ENCODE results near the gene NCK2.

NCK2 gene

GRCh38 chr2:105779394-105779793 lies 34.7 kb downstream of the NCK2 start:
- no peak overlapping the region for H2AK5ac ChIP-seq (ENCODE audit: low read length, severe bottlenecking)
- H4K91ac ChIP-seq (ENCODE audit: low read length), result no peak overlapping the region
- H4K8ac ChIP-seq (ENCODE audit: low read length), result no peak overlapping the region
- H3K4me2 ChIP-seq (ENCODE audit: low read length, poor library complexity, severe bottlenecking), result no peak overlapping the region
- WGBS, result 96% methylated on average over 1 of the region's 5 CpGs
- no peak overlapping the region for H3K4ac ChIP-seq (ENCODE audit: low read depth in 1 of 2, low read length in 2 of 2)
- no peak overlapping the region for H2BK120ac ChIP-seq (ENCODE audit: low read depth, low read length)
- no peak overlapping the region for H3K23ac ChIP-seq (ENCODE audit: low read length in 2 of 2)
- no peak overlapping the region for H2BK12ac ChIP-seq (ENCODE audit: low read length in 2 of 2)
- H3K36me3 ChIP-seq (ENCODE audit: control insufficient read depth in 1 of 2, insufficient read depth in 2 of 2, low read depth in 1 of 2, low read length in 2 of 2), result peaks cover 0 to 15% of the 10 kb centered on the region in 2 experiments
- peaks cover 54% of the 10 kb centered on the region for H3K79me1 ChIP-seq (replicated peaks; ENCODE audit: low read length, poor library complexity, severe bottlenecking)
- no peak overlapping the region for H2AFZ ChIP-seq (ENCODE audit: low read depth, low read length)
- no peak overlapping the region for H3K14ac ChIP-seq (ENCODE audit: low read length in 2 of 2)
- H3K18ac ChIP-seq (ENCODE audit: low read depth in 1 of 2, low read length in 2 of 2), result no peak overlapping the region
- H2BK15ac ChIP-seq (ENCODE audit: low read depth, poor library complexity, severe bottlenecking), result no peak overlapping the region
- no peak overlapping the region for H3K9ac ChIP-seq (ENCODE audit: low read length)
- DNase-seq, result no peak
- H2BK5ac ChIP-seq (ENCODE audit: low read depth, low read length, poor library complexity, severe bottlenecking), result no peak overlapping the region
- H3K4me3 ChIP-seq (ENCODE audit: insufficient read depth in 1 of 2, low read depth in 1 of 2, low read length in 2 of 2), result no peak overlapping the region
- H3K9me3 ChIP-seq (ENCODE audit: control insufficient read depth, low read length), result no peaks in the 10 kb centered on the region
- peaks cover 12% of the 10 kb centered on the region for H3K4me1 ChIP-seq (ENCODE audit: control insufficient read depth, insufficient read depth, low read depth, low read length)
- H3K27ac ChIP-seq (ENCODE audit: low read length, poor library complexity, severe bottlenecking), result no peak overlapping the region
- H3K27me3 ChIP-seq (ENCODE audit: control insufficient read depth in 1 of 2, insufficient read depth in 1 of 2, low read length in 2 of 2), result no peaks in the 10 kb centered on the region

GRCh38 chr2:105780606-105781005 lies 35.9 kb downstream of the NCK2 start:
- H3K4ac ChIP-seq (ENCODE audit: low read depth in 1 of 2, low read length in 2 of 2), result no peak overlapping the region
- peaks cover 0 to 14% of the 10 kb centered on the region in 2 experiments for H3K36me3 ChIP-seq (ENCODE audit: control insufficient read depth in 1 of 2, insufficient read depth in 2 of 2, low read depth in 1 of 2, low read length in 2 of 2)
- no peak overlapping the region for H2BK120ac ChIP-seq (ENCODE audit: low read depth, low read length)
- DNase-seq, result no peak
- no peak overlapping the region for H4K91ac ChIP-seq (ENCODE audit: low read length)
- no peak overlapping the region for H3K23ac ChIP-seq (ENCODE audit: low read length in 2 of 2)
- H3K27me3 ChIP-seq (ENCODE audit: control insufficient read depth in 1 of 2, insufficient read depth in 1 of 2, low read length in 2 of 2), result no peaks in the 10 kb centered on the region
- H3K9ac ChIP-seq (ENCODE audit: low read length), result no peak overlapping the region
- no peak overlapping the region for H3K4me2 ChIP-seq (ENCODE audit: low read length, poor library complexity, severe bottlenecking)
- H3K18ac ChIP-seq (ENCODE audit: low read depth in 1 of 2, low read length in 2 of 2), result no peak overlapping the region
- 55% methylated on average over 5 of the region's 5 CpGs for WGBS
- H4K8ac ChIP-seq (ENCODE audit: low read length), result no peak overlapping the region
- H2BK5ac ChIP-seq (ENCODE audit: low read depth, low read length, poor library complexity, severe bottlenecking), result no peak overlapping the region
- no peak overlapping the region for H3K14ac ChIP-seq (ENCODE audit: low read length in 2 of 2)
- no peak overlapping the region for H3K4me3 ChIP-seq (ENCODE audit: insufficient read depth in 1 of 2, low read depth in 1 of 2, low read length in 2 of 2)
- no peak overlapping the region for H2AK5ac ChIP-seq (ENCODE audit: low read length, severe bottlenecking)
- no peak overlapping the region for H2BK15ac ChIP-seq (ENCODE audit: low read depth, poor library complexity, severe bottlenecking)
- H3K4me1 ChIP-seq (ENCODE audit: control insufficient read depth, insufficient read depth, low read depth, low read length), result peaks cover 11% of the 10 kb centered on the region
- H3K9me3 ChIP-seq (ENCODE audit: control insufficient read depth, low read length), result no peaks in the 10 kb centered on the region
- H3K27ac ChIP-seq (ENCODE audit: low read length, poor library complexity, severe bottlenecking), result no peak overlapping the region
- H3K79me1 ChIP-seq (replicated peaks; ENCODE audit: low read length, poor library complexity, severe bottlenecking), result peaks cover 58% of the 10 kb centered on the region
- H2BK12ac ChIP-seq (ENCODE audit: low read length in 2 of 2), result no peak overlapping the region
- no peak overlapping the region for H2AFZ ChIP-seq (ENCODE audit: low read depth, low read length)

GRCh38 chr2:105781274-105781978 lies 36.7 kb downstream of the NCK2 start:
- no peak overlapping the region for H3K27ac ChIP-seq (ENCODE audit: low read length, poor library complexity, severe bottlenecking)
- H3K79me1 ChIP-seq (replicated peaks; ENCODE audit: low read length, poor library complexity, severe bottlenecking), result peaks cover 57% of the 10 kb centered on the region
- no peaks in the 10 kb centered on the region for H3K27me3 ChIP-seq (ENCODE audit: control insufficient read depth in 1 of 2, insufficient read depth in 1 of 2, low read length in 2 of 2)
- peaks cover 12% of the 10 kb centered on the region for H3K4me1 ChIP-seq (ENCODE audit: control insufficient read depth, insufficient read depth, low read depth, low read length)
- no peak overlapping the region for H3K4me3 ChIP-seq (ENCODE audit: insufficient read depth in 1 of 2, low read depth in 1 of 2, low read length in 2 of 2)
- H4K91ac ChIP-seq (ENCODE audit: low read length), result peak overlapping the region; percentile 53
- 80% methylated on average over 10 of the region's 10 CpGs for WGBS
- DNase-seq, result peak; percentile 69
- no peaks in the 10 kb centered on the region for H3K9me3 ChIP-seq (ENCODE audit: control insufficient read depth, low read length)
- H2BK5ac ChIP-seq (ENCODE audit: low read depth, low read length, poor library complexity, severe bottlenecking), result no peak overlapping the region
- no peak overlapping the region for H2BK15ac ChIP-seq (ENCODE audit: low read depth, poor library complexity, severe bottlenecking)
- H3K18ac ChIP-seq (ENCODE audit: low read depth in 1 of 2, low read length in 2 of 2), result peak overlapping the region in 1 of 2 experiments; percentile 24
- H3K36me3 ChIP-seq (ENCODE audit: control insufficient read depth in 1 of 2, insufficient read depth in 2 of 2, low read depth in 1 of 2, low read length in 2 of 2), result peaks cover 0 to 14% of the 10 kb centered on the region in 2 experiments
- H3K4me2 ChIP-seq (ENCODE audit: low read length, poor library complexity, severe bottlenecking), result no peak overlapping the region
- no peak overlapping the region for H2AFZ ChIP-seq (ENCODE audit: low read depth, low read length)
- H2BK120ac ChIP-seq (ENCODE audit: low read depth, low read length), result no peak overlapping the region
- no peak overlapping the region for H3K23ac ChIP-seq (ENCODE audit: low read length in 2 of 2)
- no peak overlapping the region for H2AK5ac ChIP-seq (ENCODE audit: low read length, severe bottlenecking)
- H2BK12ac ChIP-seq (ENCODE audit: low read length in 2 of 2), result no peak overlapping the region
- no peak overlapping the region for H4K8ac ChIP-seq (ENCODE audit: low read length)
- H3K4ac ChIP-seq (ENCODE audit: low read depth in 1 of 2, low read length in 2 of 2), result no peak overlapping the region
- H3K9ac ChIP-seq (ENCODE audit: low read length), result no peak overlapping the region
- no peak overlapping the region for H3K14ac ChIP-seq (ENCODE audit: low read length in 2 of 2)

GRCh38 chr2:105782123-105782522 lies 37.4 kb downstream of the NCK2 start:
- H3K27ac ChIP-seq (ENCODE audit: low read length, poor library complexity, severe bottlenecking), result no peak overlapping the region
- H3K18ac ChIP-seq (ENCODE audit: low read depth in 1 of 2, low read length in 2 of 2), result peak overlapping the region in 1 of 2 experiments; percentile 29
- no peak overlapping the region for H2AFZ ChIP-seq (ENCODE audit: low read depth, low read length)
- no peak overlapping the region for H2BK120ac ChIP-seq (ENCODE audit: low read depth, low read length)
- H3K36me3 ChIP-seq (ENCODE audit: control insufficient read depth in 1 of 2, insufficient read depth in 2 of 2, low read depth in 1 of 2, low read length in 2 of 2), result peaks cover 0 to 18% of the 10 kb centered on the region in 2 experiments
- H2BK12ac ChIP-seq (ENCODE audit: low read length in 2 of 2), result no peak overlapping the region
- DNase-seq, result no peak
- H3K27me3 ChIP-seq (ENCODE audit: control insufficient read depth in 1 of 2, insufficient read depth in 1 of 2, low read length in 2 of 2), result no peaks in the 10 kb centered on the region
- no peaks in the 10 kb centered on the region for H3K9me3 ChIP-seq (ENCODE audit: control insufficient read depth, low read length)
- no peak overlapping the region for H3K9ac ChIP-seq (ENCODE audit: low read length)
- H3K4me3 ChIP-seq (ENCODE audit: insufficient read depth in 1 of 2, low read depth in 1 of 2, low read length in 2 of 2), result no peak overlapping the region
- H2BK15ac ChIP-seq (ENCODE audit: low read depth, poor library complexity, severe bottlenecking), result no peak overlapping the region
- no peak overlapping the region for H2AK5ac ChIP-seq (ENCODE audit: low read length, severe bottlenecking)
- no CpG with 5 or more reads among the region's 6 CpGs for WGBS
- no peak overlapping the region for H4K91ac ChIP-seq (ENCODE audit: low read length)
- H3K4me1 ChIP-seq (ENCODE audit: control insufficient read depth, insufficient read depth, low read depth, low read length), result peaks cover 12% of the 10 kb centered on the region
- H3K14ac ChIP-seq (ENCODE audit: low read length in 2 of 2), result no peak overlapping the region
- H3K23ac ChIP-seq (ENCODE audit: low read length in 2 of 2), result no peak overlapping the region
- no peak overlapping the region for H4K8ac ChIP-seq (ENCODE audit: low read length)
- H3K4me2 ChIP-seq (ENCODE audit: low read length, poor library complexity, severe bottlenecking), result no peak overlapping the region
- no peak overlapping the region for H3K4ac ChIP-seq (ENCODE audit: low read depth in 1 of 2, low read length in 2 of 2)
- H3K79me1 ChIP-seq (replicated peaks; ENCODE audit: low read length, poor library complexity, severe bottlenecking), result peaks cover 57% of the 10 kb centered on the region
- no peak overlapping the region for H2BK5ac ChIP-seq (ENCODE audit: low read depth, low read length, poor library complexity, severe bottlenecking)

Data from mesenchymal stem cell (in vitro differentiated cells and primary cell).